Panc1 (cell line): Measurements from ENCODE around the gene AMPH. TPM values are rescaled to one million over a fixed set of nuclear protein-coding genes. Genes with fewer than 3 reads are reported as not detected.

ENCODE experiments used
- ATAC-seq: fragments of 200-7000 bp; cut with Tn5 transposase; 2 replicates; pipeline ENCODE4 v1.9.1; 2020; ENCODE audit warnings: mild to moderate bottlenecking, moderate library complexity
- BruUV-seq: library from RNA; stranded (reverse); fragments of 400-500 nt; replicated peaks from 2 replicates; lab custom pipeline; 2021; lab: Mats Ljungman, UMichigan
- CTCF ChIA-PET: fragments of 300-600 bp; sonication (Branson Sonifier 250); formaldehyde crosslinking; loops from one replicate; lab custom pipeline; 2022; ENCODE audit warnings: antibody characterized with exemption; lab: Charles Lee
- POLR2A ChIA-PET: fragments of 300-600 bp; sonication (Branson Sonifier 250); formaldehyde crosslinking; loops from one replicate; lab custom pipeline; 2022; ENCODE audit warnings: antibody characterized with exemption; lab: Charles Lee
- DNase-seq: peaks from one replicate; pipeline ENCODE4 v3.0.0-alpha.2; 2010; ENCODE audit warnings: low read depth, low spot score
- H3K27ac ChIP-seq: 2 replicates; pipeline ENCODE4 v1.5.1; 2011; ENCODE audit warnings: mild to moderate bottlenecking, low read length, inconsistent platforms
- H3K27me3 ChIP-seq: fragments of 200-500 bp; sonication (Bioruptor generic); 2 replicates; pipeline ENCODE4 v1.6.0; 2014; ENCODE audit warnings: low read length, inconsistent platforms; ENCODE audit not compliant: control insufficient read depth, insufficient read depth
- H3K36me3 ChIP-seq: fragments of 200-500 bp; sonication (Bioruptor generic); 2 replicates; pipeline ENCODE4 v1.5.1; 2014; ENCODE audit warnings: inconsistent platforms, mild to moderate bottlenecking, low read length, moderate library complexity; ENCODE audit not compliant: control insufficient read depth, insufficient read depth
- H3K4me1 ChIP-seq: 2 replicates; pipeline ENCODE4 v1.5.1; 2011; ENCODE audit warnings: inconsistent platforms, mild to moderate bottlenecking, low read length, moderate library complexity; ENCODE audit not compliant: control insufficient read depth, insufficient read depth
- H3K4me3 ChIP-seq, 2 experiments: 2 replicates each; pipeline ENCODE4 v1.5.1; 2011 to 2012; ENCODE audit warnings: low read depth in 2 of 2, low read length in 2 of 2, mild to moderate bottlenecking in 2 of 2, inconsistent platforms in 1 of 2, moderate library complexity in 1 of 2
- H3K9me3 ChIP-seq: fragments of 200-500 bp; sonication (Bioruptor generic); 2 replicates; pipeline ENCODE4 v1.5.1; 2014; ENCODE audit warnings: low read depth, mild to moderate bottlenecking, inconsistent platforms, low read length, moderate library complexity; ENCODE audit not compliant: control insufficient read depth, insufficient read depth
- POLR2AphosphoS5 ChIP-seq: IDR thresholded peaks from 2 replicates; pipeline ENCODE4 v1.6.1; 2012; ENCODE audit warnings: mild to moderate bottlenecking, low read depth, low read length, moderate library complexity
- REST ChIP-seq, 2 experiments: IDR thresholded peaks; 2 replicates each; pipeline ENCODE4 v1.6.1; 2011 to 2012; ENCODE audit warnings: low read depth in 2 of 2, control low read depth in 1 of 2, low read length in 1 of 2, mild to moderate bottlenecking in 1 of 2, moderate library complexity in 1 of 2; ENCODE audit not compliant: insufficient read depth in 1 of 2
- SIN3A ChIP-seq: IDR thresholded peaks from 2 replicates; pipeline ENCODE4 v1.6.1; 2012; ENCODE audit warnings: low read depth, mild to moderate bottlenecking, low read length, moderate library complexity, borderline replicate concordance; ENCODE audit not compliant: insufficient read depth
- TCF7L2 ChIP-seq: IDR thresholded peaks from 2 replicates; pipeline ENCODE4 v1.6.1; 2011; ENCODE audit warnings: mild to moderate bottlenecking, low read depth, low read length, inconsistent platforms
- in situ Hi-C: cut with HindIII; loops from 2 replicates; pipeline ENCODE4 v1.10.0; 2016; ENCODE audit warnings: low sequenced_read_pairs, low pct_unique_long_range_greater_than_20kb
- intact Hi-C: fragments of 100-400 bp; cut with micrococcal nuclease; formaldehyde crosslinking; loops from one replicate; pipeline ENCODE4 v1.10.0; 2022; ENCODE audit not compliant: unreplicated experiment
- total RNA-seq: library from RNA; stranded (reverse); gene quantifications from one replicate; pipeline ENCODE4 v1.2.1, GENCODE V29; 2021; ENCODE audit not compliant: unreplicated experiment
- TF ChIP-seq, protein P1 (sequence below): fragments of 450-650 bp; IDR thresholded peaks from 2 replicates; pipeline ENCODE4 v1.5.1; 2017; ENCODE audit warnings: mild to moderate bottlenecking

The AMPH gene
- total RNA-seq, 1 experiment from 2014 or later, result not detected

DNA sequence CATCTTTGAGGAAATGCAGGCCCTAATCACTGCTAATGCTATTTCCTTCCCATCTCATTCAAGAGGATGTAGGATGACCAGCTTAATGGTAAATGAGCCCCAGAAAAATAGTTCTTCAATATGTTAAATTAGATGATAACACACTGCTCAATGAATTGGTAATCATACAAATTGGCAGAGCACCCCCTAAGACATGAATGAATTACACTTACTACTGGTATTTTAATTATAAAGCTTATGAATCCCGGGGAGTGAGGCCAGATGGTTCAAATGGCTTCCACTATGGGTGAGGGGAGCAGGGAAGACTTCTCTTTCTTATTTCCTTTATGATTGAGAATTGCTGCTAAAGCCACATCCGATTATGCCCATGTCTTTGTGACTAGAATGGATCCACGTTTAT, 198.5 kb downstream of the AMPH start:
- no TSS peak for BruUV-seq
- ChIA-PET POLR2A (no interaction called here), CTCF (no interaction called here)
- Histone ChIP-seq H3K4me1 (no peaks in the 10 kb centered on the region), H3K9me3 (no peaks in the 10 kb centered on the region), H3K4me3 (no peak overlapping the region), H3K27me3 (no peaks in the 10 kb centered on the region), H3K36me3 (no peaks in the 10 kb centered on the region), H3K27ac (no peak overlapping the region)
- no peak for ATAC-seq
- intact Hi-C loops, result no loop called here
- in situ Hi-C loops, result no loop called here
- TF ChIP-seq SIN3A (no peak), REST (IDR thresholded peaks at IDR 0.05; ENCODE audit: insufficient read depth in 1 of 2, low read depth in 2 of 2, low read length in 1 of 2) (no peak), POLR2AphosphoS5 (no peak), TCF7L2 (no peak)
- TF ChIP-seq, protein P1, sequence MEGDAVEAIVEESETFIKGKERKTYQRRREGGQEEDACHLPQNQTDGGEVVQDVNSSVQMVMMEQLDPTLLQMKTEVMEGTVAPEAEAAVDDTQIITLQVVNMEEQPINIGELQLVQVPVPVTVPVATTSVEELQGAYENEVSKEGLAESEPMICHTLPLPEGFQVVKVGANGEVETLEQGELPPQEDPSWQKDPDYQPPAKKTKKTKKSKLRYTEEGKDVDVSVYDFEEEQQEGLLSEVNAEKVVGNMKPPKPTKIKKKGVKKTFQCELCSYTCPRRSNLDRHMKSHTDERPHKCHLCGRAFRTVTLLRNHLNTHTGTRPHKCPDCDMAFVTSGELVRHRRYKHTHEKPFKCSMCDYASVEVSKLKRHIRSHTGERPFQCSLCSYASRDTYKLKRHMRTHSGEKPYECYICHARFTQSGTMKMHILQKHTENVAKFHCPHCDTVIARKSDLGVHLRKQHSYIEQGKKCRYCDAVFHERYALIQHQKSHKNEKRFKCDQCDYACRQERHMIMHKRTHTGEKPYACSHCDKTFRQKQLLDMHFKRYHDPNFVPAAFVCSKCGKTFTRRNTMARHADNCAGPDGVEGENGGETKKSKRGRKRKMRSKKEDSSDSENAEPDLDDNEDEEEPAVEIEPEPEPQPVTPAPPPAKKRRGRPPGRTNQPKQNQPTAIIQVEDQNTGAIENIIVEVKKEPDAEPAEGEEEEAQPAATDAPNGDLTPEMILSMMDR, result no peak
- DNase-seq, result no peak

DNA sequence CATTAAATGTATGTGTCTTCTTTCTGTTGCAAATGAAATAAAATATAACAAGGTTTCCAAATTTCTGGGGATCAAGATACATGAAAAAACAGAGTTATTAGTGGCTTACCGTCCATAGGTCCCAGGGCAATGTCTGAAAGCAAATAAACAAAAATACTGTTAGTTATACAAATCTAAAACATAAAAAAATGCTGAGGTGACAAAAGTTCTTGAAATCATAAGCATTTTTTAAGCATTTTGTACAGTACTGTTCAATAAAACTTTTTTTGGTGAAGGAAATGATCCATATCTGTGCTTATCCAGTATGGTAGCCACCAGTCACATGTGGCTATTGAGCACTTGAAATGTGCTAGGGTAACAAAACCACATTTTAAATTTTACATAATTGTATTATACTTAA, 199.1 kb downstream of the AMPH start:
- H3K27ac ChIP-seq, result no peak overlapping the region
- ChIA-PET CTCF (no interaction called here), POLR2A (no interaction called here)
- no peaks in the 10 kb centered on the region for H3K4me1 ChIP-seq
- H3K4me3 ChIP-seq, result no peak overlapping the region
- DNase-seq, result no peak
- ATAC-seq, result no peak
- intact Hi-C loops (no loop called here), in situ Hi-C loops (no loop called here)
- no TSS peak for BruUV-seq
- H3K36me3 ChIP-seq, result no peaks in the 10 kb centered on the region
- no peaks in the 10 kb centered on the region for H3K9me3 ChIP-seq
- H3K27me3 ChIP-seq, result no peaks in the 10 kb centered on the region
- TF ChIP-seq SIN3A, result no peak
- TF ChIP-seq POLR2AphosphoS5, result no peak
- TF ChIP-seq, protein P1, result no peak
- TF ChIP-seq REST (IDR thresholded peaks at IDR 0.05; ENCODE audit: insufficient read depth in 1 of 2, low read depth in 2 of 2, low read length in 1 of 2), result no peak
- no peak for TF ChIP-seq TCF7L2
